Epithelial cell of esophagus (primary cell): Measurements from ENCODE around the gene DCTPP1.

Experiments
- DNase-seq: peaks from one replicate; pipeline ENCODE4 v3.0.0; 2010; ENCODE audit warnings: low read depth
- H3K4me3 ChIP-seq: 2 replicates; pipeline ENCODE4 v1.5.1; 2011; ENCODE audit warnings: mild to moderate bottlenecking, low read length, control low read depth
- CTCF ChIP-seq: IDR thresholded peaks from 2 replicates; pipeline ENCODE4 v1.5.1; 2011; ENCODE audit warnings: low read depth, mild to moderate bottlenecking, low read length, control low read depth, inconsistent platforms; ENCODE audit not compliant: insufficient read depth; ENCODE audit errors: missing control alignments

The DCTPP1 gene

GRCh38 chr16:30394592-30395154, 35.2 kb downstream of the DCTPP1 start:
- peak overlapping the region; percentile 67 for H3K4me3 ChIP-seq
- TF ChIP-seq CTCF: no peak
- DNase-seq: no peak

- no peak for DNase-seq
- TF ChIP-seq CTCF: no peak
- no peak overlapping the region for H3K4me3 ChIP-seq
Measured at GRCh38 chr16:30383521-30383920, 46.3 kb downstream of the DCTPP1 start.

- no peak for DNase-seq
- H3K4me3 ChIP-seq: no peak within 1 kb of the TSS
- no peak for TF ChIP-seq CTCF
Measured at GRCh38 chr16:30382111-30382881, 47.5 kb downstream of the DCTPP1 start, which contains the start of gene SEPTIN1. TSS of gene SEPTIN1 (minus strand) at chr16:30382561. CDS start at chr16:30382542, 19 bp downstream.

- TF ChIP-seq CTCF: no peak
- H3K4me3 ChIP-seq: no peak overlapping the region
- DNase-seq: no peak
Measured at GRCh38 chr16:30381291-30382041, 48.4 kb downstream of the DCTPP1 start.

GRCh38 chr16:30380803-30381208, 49.0 kb downstream of the DCTPP1 start:
- no peak overlapping the region for H3K4me3 ChIP-seq
- no peak for TF ChIP-seq CTCF
- DNase-seq: no peak

GRCh38 chr16:30380072-30380802, 49.6 kb downstream of the DCTPP1 start:
- no peak for TF ChIP-seq CTCF
- H3K4me3 ChIP-seq: no peak overlapping the region
- no peak for DNase-seq
